Posterior cingulate gyrus (tissue), 11 donors: ENCODE data around the gene PYGM.
"Not testable (repeated sequence)": the region's sequence is repeated elsewhere in the genome, so short reads cannot be mapped to it uniquely, and the experiment has no call there.

Experiments
- DNase-seq, 10 donors: peaks; one replicate each; pipeline versions ENCODE4 v3.0.0 to v3.0.0-alpha.2; 2020 to 2021; ENCODE audit warnings: mixed read lengths in 3 of 10
- intact Hi-C: fragments of 100-400 bp; cut with DNase I; formaldehyde crosslinking; loops from one replicate; pipeline ENCODE4 v1.15.1; 2023

PYGM gene

GRCh38 chr11:64710418-64711137 lies 49.2 kb downstream of the PYGM start:
- intact Hi-C loops, result no loop called here
- peak in 1 of 10 donors; percentile 42 for DNase-seq

DNA sequence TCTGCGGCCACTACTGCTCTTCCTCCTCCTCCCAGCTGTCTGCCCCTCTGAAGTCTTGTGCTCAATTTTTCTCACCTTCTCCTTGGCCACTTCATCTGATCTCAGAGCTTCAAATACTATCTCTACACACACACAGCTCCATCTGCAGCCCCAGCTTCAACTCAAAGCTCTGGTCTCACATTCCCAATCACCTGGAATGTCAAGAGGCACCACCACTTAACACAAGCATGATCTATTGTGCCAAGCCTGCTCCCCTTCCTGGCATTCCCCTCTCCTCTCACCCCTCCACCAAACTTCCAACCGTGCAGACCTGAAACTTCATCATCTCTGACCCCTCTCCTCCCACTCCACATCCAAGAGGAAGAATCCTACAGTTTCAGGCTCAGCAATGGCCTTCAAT lies 54.3 kb downstream of the PYGM start:
- intact Hi-C loops, result no loop called here
- DNase-seq, result no peak

DNA sequence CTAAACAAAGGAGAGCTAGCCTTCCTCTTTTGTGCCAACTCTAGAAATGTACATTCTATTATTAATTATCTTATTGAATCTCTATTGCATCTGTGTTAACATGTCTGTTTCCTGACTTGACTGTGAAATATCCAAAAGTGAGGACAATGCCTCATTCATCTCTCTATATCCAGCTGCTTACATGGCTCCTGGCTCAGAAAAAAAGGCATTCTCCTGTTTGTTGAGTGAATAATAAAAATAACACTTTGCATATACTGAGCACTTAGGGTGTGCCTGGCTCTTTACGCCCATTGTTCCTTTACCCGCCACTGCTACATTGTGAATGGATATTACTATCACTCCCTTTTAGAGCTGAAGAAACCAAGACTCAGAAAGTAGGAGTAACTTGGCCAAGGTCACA lies 56.7 kb downstream of the PYGM start:
- intact Hi-C loops, result no loop called here
- DNase-seq, result no peak

DNA sequence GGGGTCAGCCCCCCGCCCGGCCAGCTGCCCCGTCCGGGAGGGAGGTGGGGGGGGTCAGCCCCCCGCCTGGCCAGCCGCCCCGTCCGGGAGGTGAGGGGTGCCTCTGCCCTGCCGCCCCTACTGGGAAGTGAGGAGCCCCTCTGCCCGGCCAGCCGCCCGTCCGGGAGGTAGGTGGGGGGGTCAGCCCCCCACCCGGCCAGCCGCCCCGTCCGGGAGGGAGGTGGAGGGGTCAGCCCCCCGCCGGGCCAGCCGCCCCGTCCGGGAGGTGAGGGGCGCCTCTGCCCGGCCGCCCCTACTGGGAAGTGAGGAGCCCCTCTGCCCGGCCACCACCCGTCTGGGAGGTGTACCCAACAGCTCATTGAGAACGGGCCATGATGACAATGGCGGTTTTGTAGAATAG lies 57.8 kb downstream of the PYGM start:
- intact Hi-C loops, result not testable (repeated sequence)
- peak in 2 of 10 donors; percentile 53 to 54 for DNase-seq

DNA sequence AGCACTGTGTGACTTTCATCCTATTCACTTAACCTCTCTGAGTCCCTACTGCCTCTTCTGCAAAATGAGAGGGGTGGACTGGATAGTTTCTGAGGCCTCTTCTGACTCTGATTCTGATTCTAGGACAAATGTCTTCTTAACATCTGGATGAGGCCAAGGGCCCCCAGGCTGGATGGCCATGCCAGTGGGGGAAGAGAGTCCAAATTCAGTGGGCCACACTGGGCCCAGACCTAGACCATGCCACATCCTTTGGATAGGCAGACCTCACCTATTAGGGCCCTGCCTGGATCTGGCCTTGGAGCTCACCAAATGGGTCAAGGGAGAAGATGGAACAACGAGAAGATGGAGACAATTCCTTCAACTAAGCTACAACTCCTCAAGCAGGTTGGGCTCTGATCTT lies 61.3 kb downstream of the PYGM start:
- intact Hi-C loops, result no loop called here
- DNase-seq, result peak in 1 of 10 donors; percentile 8

DNA sequence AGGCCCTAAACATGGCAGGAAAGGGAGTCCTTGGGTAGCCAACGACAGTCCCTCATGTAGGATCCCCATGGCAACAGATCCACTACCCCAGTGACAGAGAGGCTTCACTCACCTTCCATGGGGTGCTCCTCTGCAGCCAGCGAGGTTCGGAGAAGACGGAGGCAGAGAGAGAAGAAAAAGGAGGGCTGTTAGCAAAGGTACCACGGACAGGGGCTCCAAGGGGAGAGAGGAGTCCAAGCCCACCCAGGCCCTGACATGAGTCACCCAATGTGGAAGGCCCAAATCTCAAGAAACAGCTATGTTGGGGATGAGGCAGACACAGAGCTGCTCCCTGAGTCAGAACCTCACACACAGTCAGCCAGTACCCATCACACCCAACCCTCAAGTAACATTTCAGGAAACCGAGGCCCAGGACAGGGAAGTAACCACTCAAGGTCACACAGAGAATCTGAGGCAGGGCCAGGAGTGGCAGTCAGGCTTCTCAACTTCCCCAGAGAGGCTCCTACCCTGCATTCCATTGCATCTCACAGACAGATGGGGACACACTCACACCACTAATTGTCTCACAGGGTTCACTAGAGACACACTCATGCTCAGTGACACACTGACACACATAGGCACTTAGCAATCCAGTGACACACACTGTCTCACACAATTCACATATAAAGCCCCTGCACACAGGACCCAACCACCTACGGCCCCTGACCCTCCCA lies 62.0 kb downstream of the PYGM start:
- DNase-seq, result peak in 2 of 10 donors; percentile 43 to 48
- intact Hi-C loops, result no loop called here
